GM18505 (cell line): ENCODE measurements around the gene ACTR1A.
A peak's percentile ranks its signal among the peaks of the same experiment; 100 is the strongest.

Experiments
- ATAC-seq: cut with Tn5 transposase; IDR thresholded peaks from one replicate; pipeline ENCODE4 v1.9.1; 2021; ENCODE audit not compliant: unreplicated experiment
- POLR2A ChIP-seq: IDR thresholded peaks from 4 replicates; pipeline ENCODE4 v1.6.1; 2011; ENCODE audit warnings: borderline replicate concordance; ENCODE audit not compliant: insufficient read depth, insufficient read length; ENCODE audit errors: extremely low read depth

ACTR1A gene

GRCh38 chr10:102450374-102451104 is 52.0 kb downstream of the ACTR1A start:
- TF ChIP-seq POLR2A: peak; percentile 84
- peak; percentile 77 for ATAC-seq

- ATAC-seq: no peak
- no peak for TF ChIP-seq POLR2A
These were observed 52.5 kb downstream of the ACTR1A start for GRCh38 chr10:102450124-102450373.

GRCh38 chr10:102449321-102450123 is 53.0 kb downstream of the ACTR1A start:
- peak; percentile 39 for ATAC-seq
- TF ChIP-seq POLR2A: no peak

GRCh38 chr10:102444851-102445250 is 57.7 kb downstream of the ACTR1A start:
- TF ChIP-seq POLR2A: no peak
- no peak for ATAC-seq

GRCh38 chr10:102438374-102438773 is 64.1 kb downstream of the ACTR1A start:
- TF ChIP-seq POLR2A: no peak
- ATAC-seq: no peak

GRCh38 chr10:102437515-102437914 is 65.0 kb downstream of the ACTR1A start:
- no peak for TF ChIP-seq POLR2A
- ATAC-seq: no peak

GRCh38 chr10:102436312-102436711 is 66.2 kb downstream of the ACTR1A start:
- no peak for ATAC-seq
- TF ChIP-seq POLR2A: no peak

GRCh38 chr10:102435529-102436233 is 66.8 kb downstream of the ACTR1A start:
- peak; percentile 79 for TF ChIP-seq POLR2A
- no peak for ATAC-seq

- no peak for ATAC-seq
- no peak for TF ChIP-seq POLR2A
These were observed 67.4 kb downstream of the ACTR1A start for GRCh38 chr10:102435133-102435497.

GRCh38 chr10:102434394-102435132 is 67.9 kb downstream of the ACTR1A start:
- ATAC-seq: no peak
- no peak for TF ChIP-seq POLR2A

GRCh38 chr10:102433619-102434046 is 68.9 kb downstream of the ACTR1A start:
- no peak for TF ChIP-seq POLR2A
- ATAC-seq: no peak

GRCh38 chr10:102432162-102432950 is 70.2 kb downstream of the ACTR1A start, which contains the start of gene CUEDC2:
CUEDC2 (minus strand) TSS chr10:102432574; CDS start chr10:102425188, 7,386 bp downstream.
- peak; percentile 86 for ATAC-seq
- TF ChIP-seq POLR2A: peak; percentile 75
